GM11168 (cell line): ENCODE measurements around the gene ORM2.
"Not testable (repeated sequence)": the region's sequence is repeated elsewhere in the genome, so short reads cannot be mapped to it uniquely, and the experiment has no call there.

Source experiments
- in situ Hi-C: fragments of 300-500 bp; cut with MboI; formaldehyde crosslinking; loops from one replicate; pipeline ENCODE4 v1.12.0; 2022; ENCODE audit warnings: low sequenced_read_pairs; ENCODE audit not compliant: unreplicated experiment

The ORM2 gene

DNA sequence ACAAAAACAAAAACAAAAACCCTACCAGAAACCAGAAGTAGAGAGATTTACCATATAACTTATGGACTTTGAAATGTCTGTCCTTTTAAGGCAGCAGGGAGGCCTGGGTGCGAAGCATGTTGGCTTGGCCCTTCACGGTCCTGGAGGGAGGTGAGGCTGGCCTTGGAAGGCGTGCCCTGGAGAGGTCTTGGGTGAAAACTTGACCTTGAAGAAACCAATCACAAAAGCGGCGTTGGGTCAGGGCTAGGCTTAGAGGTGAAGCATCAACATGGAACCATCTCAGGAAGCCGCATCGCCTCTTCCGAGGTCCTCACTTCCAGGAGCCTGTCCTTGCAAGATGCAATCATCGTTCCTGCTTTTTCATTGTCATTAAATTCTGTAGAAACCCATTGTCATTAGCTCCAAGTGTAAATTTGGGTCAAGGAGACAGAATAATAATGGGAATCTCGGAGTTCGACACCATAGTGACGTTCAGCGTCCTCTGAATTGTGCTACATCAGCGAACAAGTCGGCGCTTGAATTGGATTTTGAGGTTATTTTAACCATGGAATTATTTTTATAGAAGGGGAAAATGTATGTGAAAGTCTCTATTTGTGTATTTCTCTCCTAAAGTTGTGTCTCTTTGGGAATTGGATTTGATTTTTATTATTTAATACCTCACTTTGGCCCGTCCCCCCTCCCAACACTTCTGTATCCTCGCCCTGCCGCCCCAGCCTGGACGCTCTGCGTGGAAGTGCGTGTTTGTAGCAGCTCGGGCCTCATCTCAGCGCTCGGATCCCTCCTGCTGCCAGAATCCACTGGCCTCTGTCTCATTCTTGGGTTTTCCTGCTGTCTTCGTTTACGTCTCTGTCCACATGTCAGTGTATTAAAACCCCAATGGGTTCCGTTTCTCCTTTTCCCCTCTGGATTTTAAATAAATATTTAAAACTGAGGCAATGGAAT lies 17.8 kb upstream of the ORM2 start:
- in situ Hi-C loops = no loop called here

DNA sequence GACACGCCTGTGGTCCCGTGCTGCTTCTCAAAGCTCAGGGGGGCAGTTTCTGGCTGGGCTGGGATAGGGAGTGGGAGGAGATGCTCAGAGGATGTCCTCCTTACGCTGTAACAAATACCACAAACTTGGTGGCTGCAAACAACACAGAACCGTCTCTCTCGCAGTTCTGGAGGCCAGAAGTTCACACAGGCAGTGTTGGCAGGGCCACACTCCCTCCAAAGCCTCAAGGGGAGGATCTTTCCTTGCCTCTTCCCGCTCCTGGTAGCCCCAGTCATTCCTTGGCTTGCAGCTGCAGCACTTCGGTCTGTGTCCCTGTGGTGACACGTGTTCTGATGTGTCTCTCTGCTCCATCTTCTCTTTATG lies 17.2 kb upstream of the ORM2 start:
- in situ Hi-C loops = no loop called here

DNA sequence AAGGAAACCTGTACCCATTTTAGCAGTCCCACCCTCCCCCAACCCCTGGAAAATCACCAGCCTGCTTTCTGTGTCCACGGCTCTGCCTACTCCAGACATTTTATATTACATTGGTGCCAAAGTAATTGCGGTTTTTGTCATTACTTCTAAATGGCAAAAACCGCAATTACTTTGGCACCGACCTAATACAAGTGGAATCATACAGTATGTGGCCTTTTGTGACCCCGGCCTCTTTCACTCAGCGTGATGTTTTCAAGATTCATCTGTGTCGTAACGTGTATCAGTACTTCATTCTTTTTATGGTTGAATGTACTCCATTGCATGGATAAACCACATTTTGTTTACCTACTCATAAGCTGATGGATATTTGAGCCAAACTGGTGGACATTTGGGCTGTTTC lies 16.5 kb upstream of the ORM2 start:
- in situ Hi-C loops = no loop called here

DNA sequence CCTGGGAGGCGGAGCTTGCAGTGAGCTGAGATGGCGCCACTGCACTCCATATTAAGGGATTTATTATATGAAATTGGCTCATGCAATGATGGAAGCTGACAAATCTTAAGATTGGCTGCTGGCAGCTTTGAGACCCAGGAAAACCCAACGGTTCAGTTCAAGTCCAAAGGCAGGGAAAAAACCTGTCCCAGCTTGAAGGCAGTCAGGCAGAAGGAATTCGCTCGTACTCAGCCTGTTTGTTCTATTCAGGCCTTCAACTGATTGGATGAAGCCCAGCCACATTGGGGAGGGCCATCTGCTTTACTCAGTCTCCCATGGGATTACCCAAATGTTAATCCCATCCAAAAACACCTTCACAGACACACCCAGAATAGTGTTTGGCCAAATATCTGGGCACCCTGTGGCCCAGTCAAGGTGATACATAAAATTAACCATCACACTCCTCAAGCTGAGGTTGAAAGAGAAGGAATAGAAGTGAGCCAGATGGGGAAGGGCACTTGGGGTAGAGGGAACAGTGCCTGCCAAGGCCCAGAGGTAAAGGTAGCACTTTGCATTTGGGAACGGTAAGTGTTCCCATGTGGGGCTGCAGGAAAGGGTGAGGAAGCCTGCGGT lies 15.3 kb upstream of the ORM2 start:
- in situ Hi-C loops = no loop called here

DNA sequence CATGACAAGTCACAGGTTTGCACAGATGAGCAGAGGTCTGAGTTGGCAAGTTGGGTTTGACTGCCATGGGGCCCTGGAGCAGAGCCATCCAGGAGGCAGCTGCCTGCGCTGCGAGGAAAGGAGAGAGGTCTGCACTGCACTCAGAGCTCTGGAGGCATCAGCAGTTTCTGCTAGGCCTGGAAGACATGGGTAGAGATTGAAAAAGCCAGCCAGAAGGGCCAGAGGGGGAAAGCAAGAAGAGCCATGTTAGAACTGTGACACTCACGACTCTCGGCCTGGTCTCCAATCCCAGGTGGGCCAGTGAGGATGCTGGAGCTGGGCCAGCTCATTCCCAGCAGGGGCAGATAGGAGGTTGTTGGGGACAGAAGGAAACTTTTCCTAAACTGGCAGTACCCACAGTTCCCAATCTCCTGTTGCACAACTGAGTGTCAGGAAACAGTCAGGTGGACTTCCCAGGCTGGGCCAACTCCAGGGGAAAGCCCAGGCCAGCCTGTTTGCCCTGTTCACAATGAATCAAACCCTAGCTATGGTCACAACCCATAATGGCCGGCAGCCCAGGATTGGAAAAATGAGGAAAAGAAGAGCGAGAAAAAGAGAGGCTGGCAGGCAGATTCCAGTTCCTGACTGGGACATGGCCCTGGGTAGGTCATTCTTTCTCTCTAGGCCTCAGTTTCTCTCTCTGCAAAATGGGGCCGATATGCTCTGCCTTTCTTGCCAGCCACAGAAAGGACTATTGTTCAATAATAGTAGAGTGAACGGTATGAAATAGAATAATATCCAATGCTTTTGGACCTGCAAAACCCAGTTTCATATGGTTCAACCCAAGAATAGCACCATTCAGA lies 14.6 kb upstream of the ORM2 start:
- in situ Hi-C loops = no loop called here

DNA sequence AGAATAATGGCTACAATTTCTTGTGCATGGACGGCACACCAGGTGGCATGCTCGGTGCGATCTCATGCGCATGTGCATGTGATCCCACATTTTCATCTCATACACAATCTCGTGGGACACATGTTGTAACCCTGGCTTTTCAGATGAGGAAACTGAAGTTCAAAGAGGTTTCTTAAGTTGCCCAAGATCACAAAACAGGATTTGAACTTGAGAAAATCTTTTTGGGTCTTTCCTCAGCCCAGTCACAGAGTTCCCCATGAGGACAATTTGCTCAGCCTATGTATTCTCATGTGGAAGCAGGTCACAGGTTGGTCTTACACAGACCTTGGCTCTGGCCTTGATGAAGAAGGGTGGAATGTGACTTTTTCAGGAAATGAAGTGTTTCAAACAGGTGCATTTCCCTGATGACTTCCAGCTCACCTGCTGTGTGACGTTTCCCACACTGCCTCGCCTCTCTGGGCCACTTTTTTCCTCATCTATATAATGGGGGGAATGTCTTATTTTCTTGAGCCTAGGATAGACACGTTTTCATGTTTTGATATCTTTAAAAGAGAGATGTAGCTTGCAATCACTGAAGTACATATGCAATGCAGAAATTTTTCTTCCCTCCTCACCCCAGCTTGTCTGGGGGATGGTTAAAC lies 13.8 kb upstream of the ORM2 start:
- in situ Hi-C loops = no loop called here

DNA sequence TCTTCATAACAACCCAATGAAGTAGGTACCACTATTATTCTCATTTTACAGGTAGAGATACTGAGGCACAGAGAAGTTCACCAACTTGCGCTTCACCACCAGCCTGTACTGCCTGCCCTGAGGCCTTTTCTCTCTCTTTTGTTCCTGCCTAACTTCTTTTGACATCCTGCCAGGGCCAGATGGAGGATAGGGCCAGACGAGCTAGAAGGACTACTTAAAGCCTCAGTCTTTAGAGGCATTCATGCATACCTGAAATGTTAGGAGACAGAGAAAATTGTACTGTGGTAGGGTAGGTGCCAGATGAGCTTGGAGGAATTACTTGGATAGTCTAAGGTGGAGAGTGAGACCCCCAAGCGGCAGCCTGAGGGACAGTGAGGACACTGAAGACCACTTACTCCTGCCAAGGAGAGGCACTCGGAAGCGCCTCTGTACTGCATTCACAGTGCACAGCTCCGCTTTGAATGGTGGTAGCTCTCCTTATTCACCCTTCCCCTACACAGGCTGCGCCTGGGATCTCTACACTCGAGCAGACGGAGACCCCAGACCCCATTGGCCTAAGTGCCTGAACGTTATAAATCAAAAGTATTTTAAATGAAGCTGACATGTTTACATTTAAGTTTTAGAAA lies 13.0 kb upstream of the ORM2 start:
- in situ Hi-C loops = no loop called here

DNA sequence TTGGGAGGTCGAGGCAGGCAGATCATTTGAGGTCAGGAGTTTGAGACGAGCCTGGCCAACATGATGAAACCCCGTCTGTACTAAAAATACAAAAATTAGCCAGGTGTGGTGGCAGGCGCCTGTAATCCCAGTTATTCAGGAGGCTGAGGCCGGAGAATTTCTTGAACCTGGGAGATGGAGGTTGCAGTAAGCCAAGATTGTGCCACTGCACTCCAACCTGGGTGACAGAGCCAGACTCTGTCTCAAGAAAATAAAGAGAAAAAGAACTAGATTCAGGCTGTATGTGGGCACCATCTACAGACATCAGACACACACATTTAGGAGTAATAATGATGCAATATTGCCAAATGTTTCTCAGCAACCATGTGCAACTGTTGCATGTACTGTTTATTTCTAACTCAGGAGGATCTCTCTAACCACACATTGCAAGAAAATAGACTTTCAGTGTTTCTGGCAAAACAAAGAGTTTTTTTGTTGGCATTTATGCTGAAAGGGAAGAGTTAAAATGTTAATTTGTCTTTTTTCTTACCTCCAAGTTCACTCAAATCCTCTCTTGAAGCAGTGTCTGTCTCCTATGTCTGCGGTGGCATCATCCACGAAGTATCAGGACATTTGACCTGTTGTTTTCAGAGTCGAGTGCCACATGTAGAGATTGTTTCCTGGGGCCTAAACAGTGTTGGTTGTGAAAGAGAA lies 11.9 kb upstream of the ORM2 start:
- in situ Hi-C loops = no loop called here

DNA sequence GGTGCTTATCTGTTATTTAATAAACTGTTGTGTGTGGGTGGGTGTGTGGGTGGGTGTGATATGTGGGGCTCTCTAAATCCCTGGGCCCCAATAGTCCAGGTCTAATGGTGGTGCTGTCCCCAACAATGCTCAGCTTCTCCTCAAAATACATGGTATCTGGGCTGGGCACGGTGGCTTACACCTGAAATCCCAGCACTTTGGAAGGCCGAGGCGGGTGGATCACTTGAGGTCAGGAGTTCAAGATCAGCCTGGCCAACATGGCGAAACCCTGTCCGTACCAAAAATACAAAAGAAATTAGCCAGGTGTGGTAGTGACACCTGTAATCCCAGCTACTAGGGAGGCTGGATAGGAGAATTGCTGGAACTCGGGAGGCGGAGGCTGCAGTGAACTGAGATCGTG lies 11.3 kb upstream of the ORM2 start:
- in situ Hi-C loops = no loop called here

DNA sequence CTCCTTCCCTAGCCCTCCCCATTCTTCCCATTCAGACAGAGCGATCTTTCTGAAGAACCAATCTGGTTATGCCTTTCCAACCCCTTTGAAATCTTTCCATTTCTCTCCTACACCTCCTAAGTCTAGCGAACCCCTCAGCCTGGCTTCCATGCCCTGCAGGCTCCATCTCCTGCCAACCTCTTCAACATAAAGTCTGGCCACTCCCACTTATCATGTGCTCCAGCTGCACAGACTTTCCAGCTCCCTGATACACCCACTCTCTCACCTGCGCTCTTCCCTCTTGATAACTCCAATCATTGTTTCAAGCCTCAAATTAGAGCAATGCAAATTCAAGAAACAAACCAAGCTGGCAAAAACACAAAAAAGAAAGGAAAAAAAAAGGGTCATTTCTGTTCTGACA lies 10.5 kb upstream of the ORM2 start:
- in situ Hi-C loops = no loop called here

DNA sequence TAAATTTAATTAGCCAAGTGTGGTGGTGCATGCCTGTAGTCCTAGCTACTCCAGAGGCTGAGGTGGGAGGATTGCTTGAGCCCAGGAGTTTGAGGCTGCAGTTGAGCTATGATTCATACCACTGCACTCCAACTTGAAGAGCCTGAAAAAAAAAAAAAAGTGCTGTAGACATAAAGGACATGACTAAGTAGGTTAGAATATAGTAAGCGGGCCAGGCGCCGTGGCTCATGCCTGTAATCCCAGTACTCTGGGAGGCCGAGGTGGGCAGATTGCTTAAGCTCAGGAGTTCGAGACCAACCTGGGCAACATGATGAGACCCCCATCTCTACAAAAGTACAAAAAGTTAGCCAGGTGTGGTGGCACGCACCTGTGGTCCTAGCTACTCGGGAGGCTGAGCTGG lies 9.0 kb upstream of the ORM2 start:
- in situ Hi-C loops = not testable (repeated sequence)

DNA sequence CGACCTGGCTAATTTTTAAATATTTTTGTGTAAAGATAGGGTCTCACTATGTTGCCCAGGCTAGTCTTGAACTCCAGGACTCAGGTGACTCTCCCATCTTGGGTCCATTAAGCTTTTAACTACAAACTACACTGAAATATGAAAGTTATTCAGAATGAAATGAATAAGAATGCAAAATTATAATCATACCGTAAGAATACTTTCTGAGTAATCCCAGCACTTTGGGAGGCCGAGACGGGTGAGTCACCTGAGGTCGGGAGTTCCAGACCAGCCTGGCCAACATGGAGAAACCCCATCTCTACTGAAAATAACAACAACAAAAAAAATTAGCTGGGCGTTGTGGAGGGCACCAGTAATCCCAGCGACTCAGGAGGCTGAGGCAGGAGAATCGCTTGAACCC lies 7.9 kb upstream of the ORM2 start:
- in situ Hi-C loops = no loop called here

DNA sequence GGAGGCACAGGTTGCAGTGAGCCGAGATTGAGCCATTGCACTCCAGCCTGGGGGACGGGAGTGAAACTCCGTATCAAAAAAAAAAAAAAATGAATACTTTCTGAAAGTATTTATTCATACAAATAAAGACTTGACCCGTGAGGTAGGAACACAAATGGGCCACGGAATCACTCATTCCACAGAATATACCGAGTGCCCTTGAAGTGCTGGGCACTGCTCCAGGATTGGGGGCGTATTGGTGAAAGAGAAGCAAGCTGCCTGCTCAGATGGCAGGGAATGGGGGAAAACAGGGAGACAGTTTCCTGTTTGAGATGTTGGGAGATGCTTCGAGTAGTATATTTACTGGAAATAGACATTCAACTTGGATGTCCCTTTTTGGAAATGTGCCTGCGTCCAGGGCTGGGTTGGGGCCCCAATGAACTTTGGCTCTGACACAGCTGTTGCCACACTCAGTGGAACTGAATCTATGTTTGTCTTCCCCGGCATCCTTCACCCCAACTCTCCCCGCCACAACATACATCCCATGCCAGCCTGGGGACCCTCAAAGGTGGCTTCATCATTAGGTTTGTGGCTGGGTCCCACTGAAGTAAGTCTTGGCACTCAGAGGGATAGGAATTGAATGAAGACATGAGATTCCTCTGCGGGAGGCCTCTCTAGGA lies 7.4 kb upstream of the ORM2 start:
- in situ Hi-C loops = not testable (repeated sequence)

DNA sequence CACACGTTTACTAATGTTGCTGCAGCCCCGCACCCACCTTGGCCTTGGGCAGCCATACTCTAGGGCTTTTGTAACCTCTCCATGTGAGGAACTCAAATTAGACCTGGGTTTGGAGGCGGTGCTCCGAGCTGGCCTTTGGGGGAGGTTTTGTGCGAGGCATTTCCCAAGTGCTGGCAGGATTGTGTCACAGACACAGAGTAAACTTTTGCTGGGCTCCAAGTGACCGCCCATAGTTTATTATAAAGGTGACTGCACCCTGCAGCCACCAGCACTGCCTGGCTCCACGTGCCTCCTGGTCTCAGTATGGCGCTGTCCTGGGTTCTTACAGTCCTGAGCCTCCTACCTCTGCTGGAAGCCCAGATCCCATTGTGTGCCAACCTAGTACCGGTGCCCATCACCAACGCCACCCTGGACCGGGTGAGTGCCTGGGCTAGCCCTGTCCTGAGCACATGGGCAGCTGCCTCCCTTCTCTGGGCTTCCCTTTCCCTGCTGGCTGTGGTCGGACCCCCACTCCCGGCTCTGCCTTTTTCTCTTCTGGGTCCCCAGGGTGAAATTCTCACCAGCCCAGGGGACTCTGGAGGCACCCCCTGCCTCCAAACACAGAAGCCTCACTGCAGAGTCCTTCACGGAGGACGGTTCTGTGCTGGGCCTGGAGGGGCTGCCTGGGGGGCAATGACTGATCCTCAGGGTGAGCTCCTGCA lies 6.7 kb upstream of the ORM2 start, which contains the start of gene ORM1:
Gene ORM1 (plus strand): TSS at position 268 of the 701 bp plus-strand sequence. CDS start 36 bp downstream, at position 304.
- in situ Hi-C loops = not testable (repeated sequence)

DNA sequence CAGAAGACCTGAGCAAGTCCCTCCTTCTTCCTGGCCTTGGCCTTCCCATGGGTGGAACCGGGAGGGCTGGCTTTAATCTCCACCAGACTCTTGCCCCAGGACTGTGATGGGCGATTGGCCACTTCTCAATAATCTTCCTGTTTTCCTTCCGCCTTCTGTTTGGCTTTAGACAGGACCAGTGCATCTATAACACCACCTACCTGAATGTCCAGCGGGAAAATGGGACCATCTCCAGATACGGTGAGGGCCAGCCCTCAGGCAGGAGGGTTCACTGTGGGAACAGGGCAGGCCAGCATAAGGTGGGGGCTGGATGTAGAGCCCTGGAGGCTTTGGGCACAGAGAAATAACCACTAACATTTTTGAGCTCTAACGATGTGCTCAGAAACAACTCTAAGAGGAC lies 5.8 kb upstream of the ORM2 start:
- in situ Hi-C loops = not testable (repeated sequence)

DNA sequence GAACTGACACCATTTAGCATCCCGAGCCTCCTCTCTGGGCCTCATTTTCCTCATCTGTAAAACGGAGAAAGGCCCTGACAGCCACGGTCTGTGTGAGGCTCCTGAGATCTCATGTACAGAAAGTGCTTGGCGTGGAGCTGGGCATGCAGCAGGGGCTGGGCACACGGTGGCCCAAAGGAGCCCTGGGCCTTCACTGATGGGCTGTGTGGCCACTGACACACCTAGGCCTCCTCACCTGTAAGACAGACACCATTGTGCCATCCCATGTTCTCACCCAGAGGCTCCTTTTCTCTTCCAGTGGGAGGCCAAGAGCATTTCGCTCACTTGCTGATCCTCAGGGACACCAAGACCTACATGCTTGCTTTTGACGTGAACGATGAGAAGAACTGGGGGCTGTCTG lies 5.2 kb upstream of the ORM2 start:
- in situ Hi-C loops = no loop called here

DNA sequence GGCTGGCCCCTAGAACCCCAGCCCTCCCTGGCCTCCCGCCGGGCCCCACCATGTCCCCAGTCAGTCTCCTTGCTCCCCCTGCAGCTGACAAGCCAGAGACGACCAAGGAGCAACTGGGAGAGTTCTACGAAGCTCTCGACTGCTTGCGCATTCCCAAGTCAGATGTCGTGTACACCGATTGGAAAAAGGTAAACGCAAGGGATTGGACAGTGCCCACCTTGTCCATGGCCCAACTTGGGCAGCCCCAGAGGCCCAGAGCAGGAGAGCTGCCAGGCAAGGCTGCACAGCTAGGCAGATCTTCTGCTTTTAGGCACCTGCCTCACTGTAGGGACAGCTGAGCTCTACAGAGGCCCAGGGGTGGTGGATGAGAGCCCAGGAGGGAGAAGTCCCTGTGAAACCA lies 4.7 kb upstream of the ORM2 start:
- in situ Hi-C loops = not testable (repeated sequence)

DNA sequence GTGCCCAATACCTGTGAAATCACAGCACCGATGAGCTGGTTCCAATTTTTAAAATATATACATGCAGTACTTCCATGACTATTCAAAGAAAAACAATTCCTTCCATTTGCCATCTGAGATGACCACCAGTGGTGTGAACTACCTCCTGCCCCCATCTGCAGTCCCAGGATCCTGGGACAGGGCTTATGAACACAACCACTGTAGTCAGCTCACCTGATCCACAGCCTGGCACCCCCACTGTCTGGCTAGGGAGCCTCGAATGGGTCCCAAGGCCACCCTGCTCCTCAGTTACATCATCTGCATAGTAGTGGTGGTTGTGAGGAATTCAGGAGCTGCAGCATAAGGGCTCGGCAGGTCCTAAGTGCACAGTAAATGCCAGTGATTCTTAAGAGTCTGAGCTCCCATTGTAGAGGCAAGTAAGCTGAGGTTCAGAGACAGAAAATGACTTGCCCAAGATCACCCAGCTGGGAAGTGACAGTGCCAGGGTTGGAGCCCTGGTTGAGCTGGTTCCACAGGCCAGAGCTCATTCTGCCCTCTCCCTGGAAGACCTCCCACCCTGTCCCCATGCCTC lies 3.9 kb upstream of the ORM2 start:
- in situ Hi-C loops = not testable (repeated sequence)
